Activated gamma-delta T cell treated with anti-CD3 and anti-CD28 coated beads, Interleukin-2, amount 50 U/mL, for 16 hours (primary cell): ENCODE results near the gene NME4.
A peak's percentile ranks its signal among the peaks of the same experiment; 100 is the strongest.

Source experiments
- DNase-seq: peaks from one replicate; pipeline ENCODE4 v3.0.0-alpha.2; 2020; ENCODE audit warnings: low read depth

Gene NME4

DNA sequence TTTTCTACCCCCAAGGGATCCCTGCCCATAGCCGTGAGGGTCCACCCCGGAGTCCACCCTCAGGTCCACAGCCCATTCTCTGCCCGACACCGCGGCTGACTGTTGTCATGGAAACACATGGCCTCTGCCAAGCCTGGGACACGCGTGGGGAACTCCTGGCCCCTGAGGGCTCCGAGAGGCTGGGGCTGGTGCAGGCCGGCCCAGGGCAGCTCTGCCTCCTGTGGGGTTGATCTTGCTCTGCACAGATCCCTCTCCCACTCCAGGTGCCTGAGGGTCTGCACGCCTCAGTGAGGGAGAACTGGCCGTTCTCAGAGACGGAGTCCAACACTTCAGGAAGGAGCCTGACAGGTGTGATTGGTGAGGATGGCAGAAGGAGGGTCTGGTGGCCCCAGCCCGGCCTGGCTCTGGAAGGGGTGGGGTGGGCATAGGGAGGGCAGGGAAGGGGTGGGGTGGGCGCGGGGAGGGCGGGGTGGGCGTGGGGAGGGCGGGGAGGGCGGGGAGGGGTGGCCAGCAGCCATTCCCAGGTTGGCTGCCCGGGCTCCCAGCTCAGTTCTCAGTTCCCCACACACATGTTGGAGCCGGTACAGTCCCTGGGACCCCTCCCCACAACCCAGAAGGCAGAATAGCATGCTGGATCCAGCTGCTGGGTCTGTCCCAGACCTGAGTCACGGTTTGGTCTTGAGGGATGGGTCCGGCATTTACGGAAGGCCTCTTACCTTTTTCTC is 33.1 kb upstream of the NME4 start:
- no peak for DNase-seq

DNA sequence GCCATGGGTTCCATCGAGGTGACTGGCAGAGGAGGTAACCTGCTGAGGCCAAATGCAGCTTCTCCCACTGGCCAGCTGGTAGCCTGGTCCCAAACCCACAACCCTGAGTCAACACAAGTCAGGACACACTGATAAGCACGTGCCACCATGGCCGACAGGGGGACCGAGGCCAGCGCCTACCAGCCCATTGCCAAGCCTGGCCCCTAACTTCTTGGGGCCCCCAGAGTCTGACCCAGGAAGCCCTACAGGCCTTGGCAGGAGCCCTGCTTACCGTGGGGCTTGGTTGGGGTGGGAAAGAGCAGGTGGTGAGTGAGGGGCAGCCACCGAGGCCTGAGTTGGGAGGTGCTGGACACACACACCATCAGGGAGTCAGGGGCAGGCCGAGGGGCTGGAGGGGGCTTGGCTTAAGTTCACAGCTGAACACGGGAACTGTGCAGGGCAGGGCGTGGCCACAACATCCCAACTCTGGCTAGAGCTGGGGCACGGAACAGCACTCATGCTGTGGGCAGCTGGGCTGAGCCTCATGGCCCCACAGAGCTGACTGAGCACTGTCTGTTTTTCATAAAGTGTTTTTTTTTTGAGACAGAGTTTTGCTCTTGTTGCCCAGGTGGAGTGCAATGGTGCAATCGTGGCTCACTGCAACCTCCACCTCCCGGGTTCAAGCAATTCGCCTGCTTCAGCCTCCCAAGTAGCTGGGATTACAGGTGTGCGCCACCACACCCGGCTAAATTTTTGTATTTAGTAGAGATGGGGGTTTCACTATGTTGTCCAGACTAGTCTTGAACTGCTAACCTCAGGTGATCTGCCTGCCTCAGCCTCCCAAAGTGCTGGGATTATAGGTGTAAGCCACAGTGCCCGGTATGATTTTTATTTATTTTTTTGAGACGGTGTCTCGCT is 32.2 kb upstream of the NME4 start:
- DNase-seq: no peak

DNA sequence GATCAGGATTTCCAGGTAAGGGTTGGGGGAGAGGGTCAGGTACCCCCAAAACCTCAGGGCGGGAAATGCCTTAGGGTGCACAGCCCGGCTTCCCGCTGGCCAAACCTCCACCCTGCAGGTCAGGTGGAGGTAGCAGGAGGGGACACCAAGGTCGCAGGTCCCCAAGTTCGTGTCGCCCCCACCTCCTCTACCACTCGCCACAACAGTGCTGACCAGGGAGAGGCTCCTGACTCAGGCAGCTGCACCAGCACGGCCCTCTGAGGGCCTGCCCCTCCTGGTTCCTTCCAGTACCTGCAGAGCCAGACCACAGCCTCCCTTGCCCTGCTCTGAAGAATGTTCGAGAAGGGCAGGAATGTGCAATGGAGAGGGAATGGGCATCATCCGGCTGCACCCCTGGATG is 30.5 kb upstream of the NME4 start:
- DNase-seq: no peak

DNA sequence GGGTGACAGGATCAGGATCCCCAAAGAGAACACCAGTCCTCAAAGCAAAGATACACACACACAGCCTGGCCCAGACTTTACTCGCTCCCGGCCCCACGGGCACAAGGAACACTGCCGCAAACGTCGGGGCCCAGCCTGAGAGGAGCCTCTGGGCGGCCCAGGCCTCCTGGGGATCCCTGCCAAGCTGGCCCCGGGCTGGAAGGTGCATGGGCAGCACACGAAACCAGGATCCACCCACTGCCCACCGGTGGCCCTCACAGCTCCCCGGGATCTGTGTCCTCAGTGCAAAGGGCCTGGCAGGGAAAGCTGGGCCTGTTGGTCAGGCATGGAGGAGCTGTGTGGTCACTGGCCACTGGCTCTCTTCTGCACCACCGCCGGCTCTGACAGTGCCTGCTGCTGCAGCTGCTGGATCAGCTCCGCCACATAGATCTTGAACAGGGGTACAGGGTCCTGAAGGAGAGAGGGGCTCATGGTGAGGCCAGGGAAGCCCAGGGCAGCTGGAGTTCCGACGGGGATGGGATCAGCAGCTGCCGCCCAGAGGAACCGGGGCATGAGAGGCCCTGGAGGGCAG is 29.6 kb upstream of the NME4 start:
- DNase-seq: no peak

DNA sequence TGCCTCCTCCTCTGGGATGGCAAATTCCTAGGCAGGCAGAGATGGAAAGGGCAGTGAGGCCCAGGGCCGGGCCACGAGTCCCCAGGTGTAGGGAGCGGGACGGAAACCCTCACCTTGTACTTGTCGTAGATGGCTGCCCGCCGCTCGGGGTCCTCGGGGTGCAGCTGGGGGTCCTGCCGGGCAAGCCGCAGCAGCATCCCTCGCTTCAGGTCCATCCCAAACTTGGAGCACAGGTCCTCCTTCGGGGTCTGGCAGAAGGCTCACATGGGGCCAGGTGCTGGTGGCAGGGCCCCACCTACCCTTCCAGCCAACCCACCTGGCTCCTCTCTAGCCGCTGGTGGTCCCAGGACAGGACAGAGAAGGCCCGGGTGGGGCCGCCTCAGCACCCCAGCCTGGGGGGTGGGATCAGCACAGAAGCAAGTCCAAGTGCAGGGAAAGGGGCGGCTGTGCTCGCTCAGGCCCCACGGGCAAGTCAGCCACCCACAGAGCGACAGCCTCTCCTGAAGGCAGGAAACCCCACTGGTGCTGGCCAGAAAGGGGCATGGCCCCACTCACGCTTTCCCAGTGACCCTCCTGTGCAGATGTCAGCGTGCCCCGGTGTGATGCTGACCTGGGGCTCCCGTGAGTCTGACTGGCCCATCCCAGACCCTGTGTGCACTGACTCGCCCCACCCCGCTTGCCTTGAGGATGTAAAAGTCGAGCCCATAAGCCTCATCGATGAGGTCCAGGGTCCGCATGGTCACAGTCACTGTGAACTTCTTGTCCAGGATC is 28.4 kb upstream of the NME4 start:
- DNase-seq: no peak

DNA sequence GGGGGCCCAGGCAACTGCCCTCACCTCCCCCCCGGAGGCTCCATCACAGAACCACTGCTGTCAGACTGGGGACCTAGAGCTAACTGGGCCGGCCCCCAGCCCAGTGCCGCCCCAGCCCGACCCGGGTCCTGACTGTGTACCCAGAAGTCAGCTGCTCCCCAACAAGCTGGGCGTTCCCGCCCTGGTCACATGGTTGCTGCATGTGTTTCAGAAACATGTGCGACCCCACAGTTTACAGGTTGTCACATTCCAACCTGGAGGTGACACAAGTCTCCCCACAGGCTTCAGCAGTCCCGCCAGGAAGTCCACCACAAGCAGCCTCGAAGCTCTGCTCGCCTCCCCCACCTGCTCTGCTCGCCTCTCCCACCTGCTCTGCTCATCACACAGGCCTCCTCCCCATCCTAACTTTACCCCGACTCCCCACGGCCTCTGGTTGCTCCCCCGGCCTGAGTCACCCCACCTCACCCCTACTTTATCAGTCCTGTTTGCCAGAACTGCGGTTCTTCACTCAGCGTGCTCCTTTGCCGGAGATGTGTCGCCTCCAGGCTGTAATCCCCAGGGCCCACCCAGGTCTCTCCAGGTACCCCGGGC is 27.6 kb upstream of the NME4 start:
- no peak for DNase-seq

DNA sequence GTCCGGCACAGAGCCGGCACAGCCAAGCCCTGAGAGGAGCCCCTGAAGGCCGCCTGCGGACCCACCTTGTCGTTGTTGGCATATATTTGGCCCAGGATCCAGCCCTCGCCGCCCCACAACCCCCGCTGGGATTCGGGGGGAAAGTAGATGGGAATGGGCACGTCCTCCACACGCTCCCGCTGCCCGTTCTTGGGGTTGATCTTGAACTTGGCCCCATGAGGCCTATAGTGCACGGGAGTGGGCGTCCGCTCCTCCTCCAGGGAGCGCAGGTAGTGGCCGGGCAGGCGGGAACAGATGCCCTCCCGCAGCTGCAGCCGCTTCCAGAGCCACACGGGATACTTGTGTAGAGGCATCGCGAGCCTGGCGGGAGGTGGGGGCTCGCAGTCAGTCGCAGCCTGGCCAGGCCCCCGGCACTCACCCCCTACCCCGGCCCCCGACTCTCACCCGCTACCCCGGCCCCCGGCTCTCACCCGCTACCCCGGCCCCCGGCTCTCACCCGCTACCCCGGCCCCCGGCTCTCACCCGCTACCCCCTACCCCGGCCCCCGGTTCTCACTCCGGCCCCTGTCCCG is 27.0 kb upstream of the NME4 start:
- DNase-seq: no peak

DNA sequence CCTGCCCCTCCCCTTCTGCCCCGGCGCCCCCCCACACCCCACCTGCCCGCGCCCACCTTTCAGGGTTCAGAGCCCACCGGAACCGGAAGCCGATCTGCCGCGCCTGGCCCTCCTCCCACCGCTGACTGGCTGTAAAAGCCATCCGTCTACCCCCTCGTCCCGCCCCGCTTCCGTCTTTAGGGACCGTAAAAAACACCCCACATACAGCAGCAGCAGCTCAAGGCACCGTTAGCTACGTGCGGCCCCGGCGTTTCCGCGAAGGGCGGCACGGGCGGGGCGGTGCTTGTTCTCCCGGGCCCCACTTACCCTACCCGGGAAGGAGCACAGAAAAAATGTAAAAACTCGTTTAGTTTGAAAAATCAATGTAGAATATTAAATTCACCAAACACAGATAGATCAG is 26.6 kb upstream of the NME4 start, which contains the start of gene MRPL28:
TSS of gene MRPL28 (minus strand) at position 96 of the 400 bp plus-strand sequence. CDS start 320 bp downstream, outside the sequence.
- peak; percentile 91 for DNase-seq

DNA sequence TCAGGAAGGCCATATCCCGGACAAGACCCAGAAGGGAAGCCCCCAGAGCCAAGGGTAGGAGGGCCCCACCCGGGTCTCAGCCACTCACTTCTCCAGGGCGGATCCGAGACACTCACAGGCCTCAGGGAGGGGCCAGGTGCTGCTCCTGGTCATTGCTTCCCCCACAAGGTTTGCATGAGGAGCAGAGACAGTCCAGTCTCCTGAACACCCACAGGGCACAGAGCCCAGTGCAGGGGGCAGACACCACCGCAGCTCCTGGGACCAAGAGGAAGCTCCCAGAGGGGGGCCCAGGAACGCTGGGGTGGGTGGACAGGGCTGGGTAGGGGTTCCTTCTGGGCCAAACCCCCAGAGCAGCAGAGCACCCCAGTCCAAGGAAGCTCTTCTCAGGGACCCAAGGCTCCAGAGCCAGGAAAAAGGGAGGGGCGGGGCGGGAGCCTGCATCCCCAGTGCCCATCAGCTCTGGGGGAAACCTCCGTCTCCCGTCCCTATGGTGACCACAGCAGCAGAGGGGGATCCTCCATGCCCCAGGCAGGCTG is 26.0 kb upstream of the NME4 start:
- DNase-seq: no peak

DNA sequence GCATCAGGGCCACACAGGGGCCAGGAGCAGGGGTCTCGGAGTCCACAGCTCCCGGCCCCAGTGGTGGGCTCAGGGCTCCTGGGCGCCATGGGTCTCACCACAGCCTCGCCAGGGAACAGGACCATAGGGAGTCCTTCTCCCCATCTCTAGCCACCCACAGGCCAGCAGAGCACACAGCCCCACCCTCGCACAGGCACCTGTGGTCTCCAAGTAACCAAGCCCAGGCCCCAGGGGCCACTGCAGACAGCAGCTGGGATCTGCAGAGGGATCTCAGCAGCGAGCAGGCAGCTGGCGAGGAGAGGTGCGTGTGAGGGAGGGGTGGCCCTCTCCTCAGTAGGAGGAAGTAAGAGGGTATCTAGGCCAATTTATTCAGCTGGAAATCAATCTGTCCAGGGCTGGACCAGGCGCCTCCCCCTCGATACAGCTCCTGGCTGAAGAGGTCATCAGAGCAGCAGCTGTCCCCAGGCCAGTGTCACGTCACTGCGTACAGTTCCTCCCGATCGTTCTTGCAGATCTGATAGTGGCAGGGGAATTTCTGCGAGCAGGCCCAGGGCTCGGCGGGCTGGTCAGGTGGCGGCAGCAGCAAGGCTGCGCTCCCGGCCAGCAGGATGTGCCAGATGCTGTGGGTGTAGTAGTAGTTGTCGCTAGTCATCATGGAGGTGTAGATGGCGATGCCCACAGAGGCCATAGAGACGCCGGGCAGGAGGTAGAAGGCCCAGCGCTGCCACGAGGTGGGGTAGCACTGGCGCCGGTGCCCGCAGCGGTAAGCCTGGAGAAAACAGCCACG is 25.3 kb upstream of the NME4 start:
- no peak for DNase-seq

DNA sequence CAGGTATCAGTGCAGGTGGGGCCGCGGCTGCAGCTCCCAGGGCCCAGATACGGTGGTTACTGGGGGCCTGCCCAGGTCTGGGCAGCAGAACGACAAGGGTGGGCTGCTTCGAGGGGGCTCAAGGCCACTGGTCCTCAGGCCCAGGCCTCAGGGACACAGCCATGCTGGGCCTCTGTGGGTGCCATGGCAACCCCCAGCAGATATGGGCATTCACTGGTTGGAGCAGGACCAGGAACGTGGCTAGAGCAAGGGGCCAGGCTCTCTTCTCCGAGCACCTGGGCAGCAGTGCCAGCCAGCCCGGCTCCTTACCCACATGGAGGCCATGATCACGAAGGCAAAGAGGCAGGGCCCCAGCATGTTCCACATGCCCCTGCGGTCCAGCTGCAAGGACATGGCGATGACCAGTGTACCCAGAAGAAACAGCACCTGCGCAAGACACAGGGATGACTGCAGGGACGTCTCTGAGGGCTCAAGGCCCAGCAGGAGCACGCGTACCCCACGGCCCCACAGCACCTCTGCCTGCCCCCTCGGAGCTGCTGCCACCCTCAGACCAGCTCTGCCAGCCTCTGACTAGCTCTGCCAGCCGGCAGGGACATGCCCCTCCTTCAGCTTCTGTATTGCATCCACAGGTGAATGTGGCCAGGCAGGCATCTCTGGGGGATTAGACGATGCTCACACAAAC is 24.6 kb upstream of the NME4 start:
- no peak for DNase-seq

DNA sequence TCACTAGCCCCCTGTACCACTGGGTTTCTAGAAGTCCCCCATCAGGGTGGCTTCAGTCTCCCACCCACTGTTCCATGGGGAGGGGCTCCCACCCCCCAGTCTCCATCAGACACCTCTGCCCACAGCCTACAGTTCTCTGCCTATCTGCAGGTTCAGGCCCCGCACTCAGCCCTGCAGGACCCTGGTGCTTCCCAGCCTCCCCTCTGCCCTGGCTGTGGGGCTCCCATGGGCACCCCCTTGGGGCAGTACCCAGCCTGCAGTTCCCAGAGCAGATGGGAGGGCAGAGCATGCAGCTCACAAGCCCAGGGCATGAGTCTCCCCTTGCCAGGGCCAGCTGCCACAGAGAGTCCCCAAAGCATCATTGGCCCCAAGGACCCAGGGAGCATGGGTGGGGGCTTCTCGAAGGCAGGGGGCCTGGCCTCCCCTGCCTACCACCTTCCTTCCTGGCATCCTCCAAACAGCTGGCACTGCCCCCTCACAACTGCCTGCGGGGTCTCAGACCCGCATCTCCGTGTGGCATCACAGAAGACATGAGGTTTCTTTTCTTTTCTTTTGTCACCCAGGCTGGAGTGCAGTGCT is 23.9 kb upstream of the NME4 start:
- no peak for DNase-seq

DNA sequence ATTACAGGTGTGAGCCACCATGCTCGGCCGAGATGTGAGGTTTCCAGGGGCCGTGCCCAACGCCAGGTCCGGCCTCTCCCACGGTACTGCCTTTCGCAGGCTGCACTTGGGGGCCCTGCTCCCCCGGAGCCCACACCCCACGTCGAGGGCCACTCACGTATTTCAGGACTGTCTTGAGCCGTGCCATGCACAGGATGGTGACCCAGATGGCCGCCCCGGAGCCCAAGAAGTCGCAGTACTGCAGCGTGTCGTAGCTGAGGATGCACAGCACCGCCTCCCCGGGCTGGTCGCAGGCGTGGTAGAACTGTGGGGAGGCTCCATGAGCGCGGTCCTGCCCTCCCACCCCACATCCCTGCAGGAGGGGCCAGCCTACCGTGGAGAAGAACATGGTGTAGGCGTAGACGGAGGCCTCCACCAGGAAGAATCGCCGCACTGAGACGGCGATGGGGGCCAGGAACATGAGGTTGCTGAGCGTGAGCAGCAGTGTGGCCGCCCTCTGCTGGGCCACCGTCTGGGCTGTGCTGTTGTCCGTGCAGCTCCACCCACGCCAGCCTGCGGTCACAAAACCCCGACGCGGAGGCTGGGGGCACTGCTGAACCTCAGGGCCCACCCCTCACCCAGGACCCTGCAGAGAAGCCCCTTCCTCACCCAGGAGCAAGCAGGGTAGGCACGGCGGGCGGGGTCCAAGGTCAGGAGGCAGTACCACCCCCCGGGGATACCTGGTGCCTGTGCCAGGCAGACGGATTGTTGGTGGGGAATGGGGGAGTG is 23.0 kb upstream of the NME4 start:
- no peak for DNase-seq

DNA sequence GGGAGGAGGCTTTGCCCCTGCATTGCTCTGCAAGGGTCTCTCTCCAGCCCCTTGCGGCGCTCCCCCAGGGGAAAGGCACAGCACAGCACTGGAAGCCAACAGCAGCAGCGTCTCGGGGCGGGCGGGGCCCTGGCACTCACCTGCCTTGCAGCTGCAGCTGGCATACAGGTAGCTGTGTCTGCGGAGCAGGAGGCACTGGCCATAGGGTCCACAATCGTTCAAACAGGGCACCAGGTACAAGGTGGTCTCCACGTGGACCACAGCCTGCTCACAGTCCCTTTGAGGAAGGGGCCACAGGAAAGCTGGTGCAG is 22.4 kb upstream of the NME4 start:
- DNase-seq: no peak

DNA sequence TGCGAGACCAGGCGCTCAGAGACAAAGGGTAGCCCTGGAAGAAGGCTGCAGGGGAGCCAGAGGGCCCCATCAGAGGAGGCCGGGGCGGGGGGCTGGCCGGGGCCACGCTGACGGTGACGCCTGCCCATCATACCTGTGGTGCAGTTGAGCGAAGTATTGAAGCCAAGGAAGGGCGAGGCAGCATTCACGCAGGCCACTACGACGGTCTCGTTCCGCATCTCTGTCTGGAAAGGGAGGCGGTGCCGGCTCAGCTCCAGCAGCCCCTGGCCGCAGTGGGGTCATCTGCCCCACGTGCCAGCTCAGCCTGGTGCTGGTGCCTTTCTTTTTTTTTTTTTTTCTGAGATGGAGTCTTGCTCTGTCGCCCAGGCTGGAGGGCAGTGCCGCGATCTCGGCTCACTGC is 21.8 kb upstream of the NME4 start:
- DNase-seq: no peak

DNA sequence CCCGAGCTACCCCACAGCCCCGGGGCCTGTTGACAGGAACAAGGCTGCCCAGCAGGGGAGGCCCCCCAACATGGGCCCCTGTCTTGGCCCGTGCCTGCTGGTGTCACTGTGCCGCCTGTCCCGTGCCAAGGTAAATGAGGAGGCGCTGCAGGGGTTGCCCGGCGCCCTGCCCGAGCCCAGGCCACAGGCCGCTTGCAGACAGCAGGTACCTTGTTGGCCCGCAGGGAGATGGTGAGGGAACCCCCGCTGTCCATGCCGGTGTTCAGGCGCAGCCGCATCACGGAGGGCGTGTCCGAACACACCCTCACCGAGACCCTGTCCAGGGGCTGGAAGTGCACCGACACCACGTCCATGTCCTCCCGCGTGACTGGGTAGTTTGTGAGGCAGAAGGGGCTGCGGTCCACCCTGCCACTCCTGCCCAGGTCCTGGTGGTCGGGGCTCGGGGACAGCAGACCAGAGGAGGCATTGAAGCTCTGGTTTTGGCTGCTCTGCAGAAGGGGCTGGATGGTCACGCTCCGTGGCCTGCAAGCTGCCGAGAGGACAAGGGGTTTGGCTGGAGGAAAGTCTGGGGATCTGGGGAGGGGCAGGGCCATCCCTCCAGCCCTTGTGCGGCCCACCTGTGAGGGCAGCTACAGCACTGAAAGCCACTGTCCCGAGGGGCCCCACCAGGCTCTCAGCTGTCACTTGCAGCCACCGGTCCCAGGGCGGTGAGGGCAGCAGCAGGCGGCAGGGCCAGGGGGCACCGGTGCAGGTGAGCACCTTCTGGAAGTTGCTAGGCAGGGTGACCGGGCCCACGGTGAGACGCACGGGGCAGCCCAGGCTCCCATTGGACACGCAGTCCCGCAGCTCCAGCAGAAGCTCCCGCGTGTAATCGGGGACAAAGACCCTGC is 20.8 kb upstream of the NME4 start:
- DNase-seq: no peak

DNA sequence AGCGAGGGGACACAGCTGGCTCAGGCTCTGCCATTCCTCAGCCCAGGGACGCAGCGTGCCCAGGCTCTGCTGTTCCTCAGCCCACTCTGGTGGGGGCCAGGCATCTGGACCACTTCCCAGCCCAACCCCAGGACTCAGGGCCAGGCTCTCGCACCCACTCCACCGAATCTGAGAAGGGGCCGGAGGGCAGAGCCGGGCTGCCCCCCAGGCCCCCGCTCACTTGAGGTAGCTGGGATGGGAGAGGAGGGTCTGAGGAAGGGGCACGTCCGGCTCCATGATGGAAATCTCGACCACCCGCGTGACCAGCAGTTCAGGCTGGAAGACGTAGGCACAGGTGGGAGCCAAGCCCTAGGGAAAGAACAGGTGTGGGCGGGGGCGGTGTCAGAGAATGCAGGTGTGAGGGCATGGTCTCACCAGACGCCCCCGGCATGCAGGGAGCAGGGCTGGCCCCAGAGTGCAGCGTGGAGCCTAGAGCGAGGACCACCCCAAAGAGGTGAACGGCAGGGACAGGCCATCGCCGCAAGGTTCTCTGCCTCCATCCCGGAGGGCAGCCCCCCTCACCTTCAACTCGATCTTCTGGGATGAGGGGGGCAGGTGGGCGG is 20.1 kb upstream of the NME4 start:
- no peak for DNase-seq
